Mesendoderm (in vitro differentiated cells): ENCODE results near the gene IGFL1.
"Not testable (repeated sequence)": the region's sequence is repeated elsewhere in the genome, so short reads cannot be mapped to it uniquely, and the experiment has no call there.

ENCODE experiments used
- DNase-seq: peaks from one replicate; pipeline ENCODE4 v3.0.0; 2013
- H2AK5ac ChIP-seq: 2 replicates; pipeline ENCODE4 v1.6.1; 2013; ENCODE audit warnings: low read length, inconsistent platforms
- H2BK120ac ChIP-seq: 2 replicates; pipeline ENCODE4 v1.6.1; 2013; ENCODE audit warnings: low read depth, mild to moderate bottlenecking, low read length, moderate library complexity, mixed read lengths
- H2BK15ac ChIP-seq: replicated peaks from 2 replicates; pipeline ENCODE4 v1.6.1; 2013; ENCODE audit warnings: low read depth, mild to moderate bottlenecking, moderate library complexity
- H2BK5ac ChIP-seq: 2 replicates; pipeline ENCODE4 v1.6.1; 2013; ENCODE audit warnings: low read length, inconsistent platforms
- H3K18ac ChIP-seq: 2 replicates; pipeline ENCODE4 v1.6.1; 2013; ENCODE audit warnings: mild to moderate bottlenecking, low read length, mixed read lengths
- H3K23ac ChIP-seq: one replicate; pipeline ENCODE4 v1.6.1; 2013; ENCODE audit warnings: low read length
- H3K27ac ChIP-seq: 2 replicates; pipeline ENCODE4 v1.5.1; 2013; ENCODE audit warnings: low read depth, mild to moderate bottlenecking, inconsistent platforms, low read length, moderate library complexity
- H3K27me3 ChIP-seq: 2 replicates; pipeline ENCODE4 v1.6.1; 2013; ENCODE audit warnings: low read length, control low read depth, mild to moderate bottlenecking, inconsistent platforms; ENCODE audit not compliant: insufficient read depth, poor library complexity
- H3K36me3 ChIP-seq: 2 replicates; pipeline ENCODE4 v1.6.1; 2013; ENCODE audit warnings: low read length, inconsistent platforms; ENCODE audit not compliant: control insufficient read depth, insufficient read depth
- H3K4ac ChIP-seq: one replicate; pipeline ENCODE4 v1.6.1; 2013; ENCODE audit warnings: low read depth, mild to moderate bottlenecking, low read length, moderate library complexity
- H3K4me1 ChIP-seq: 2 replicates; pipeline ENCODE4 v1.6.1; 2013; ENCODE audit warnings: low read depth, low read length, inconsistent platforms; ENCODE audit not compliant: control insufficient read depth
- H3K4me2 ChIP-seq: 2 replicates; pipeline ENCODE4 v1.6.1; 2013; ENCODE audit warnings: low read length
- H3K4me3 ChIP-seq: 2 replicates; pipeline ENCODE4 v1.5.1; 2013; ENCODE audit warnings: mild to moderate bottlenecking, low read length
- H3K56ac ChIP-seq: one replicate; pipeline ENCODE4 v1.6.1; 2013; ENCODE audit warnings: low read length
- H3K79me1 ChIP-seq: 2 replicates; pipeline ENCODE4 v1.6.1; 2013; ENCODE audit warnings: low read length, inconsistent platforms
- H3K79me2 ChIP-seq: 2 replicates; pipeline ENCODE4 v1.6.1; 2013; ENCODE audit warnings: mild to moderate bottlenecking, low read length; ENCODE audit not compliant: control insufficient read depth, insufficient read depth
- H3K9ac ChIP-seq: 2 replicates; pipeline ENCODE4 v1.6.1; 2013; ENCODE audit warnings: low read length, inconsistent platforms
- H4K5ac ChIP-seq: one replicate; pipeline ENCODE4 v1.6.1; 2013; ENCODE audit warnings: low read length
- H4K8ac ChIP-seq: one replicate; pipeline ENCODE4 v1.6.1; 2013; ENCODE audit warnings: low read depth, mild to moderate bottlenecking, control low read depth, low read length, moderate library complexity
- WGBS: extraction: QIAGEN DNeasy Blood & Tissue Kit; methylation state at CpG from one replicate; pipeline ENCODE4 v1.1.7; 2013; ENCODE audit warnings: low lambda C conversion rate, missing lambda C conversion rate; ENCODE audit not compliant: insufficient coverage; ENCODE audit errors: extremely low coverage; 5-methylcytosine and 5-hydroxymethylcytosine counted together

IGFL1 gene

GRCh38 chr19:46261501-46261900 is 32.0 kb downstream of the IGFL1 start:
- DNase-seq, H3K4me2 ChIP-seq, H3K18ac ChIP-seq: not testable (repeated sequence)

GRCh38 chr19:46262684-46263296 is 33.2 kb downstream of the IGFL1 start:
- H3K23ac ChIP-seq, H3K79me2 ChIP-seq, H3K79me1 ChIP-seq, H3K9ac ChIP-seq, H2AK5ac ChIP-seq, DNase-seq, H3K4me3 ChIP-seq, H4K8ac ChIP-seq, H3K18ac ChIP-seq, H3K27me3 ChIP-seq, H3K56ac ChIP-seq, H2BK120ac ChIP-seq, H3K4ac ChIP-seq, H2BK5ac ChIP-seq, H3K4me2 ChIP-seq, H4K5ac ChIP-seq, H3K36me3 ChIP-seq, H2BK15ac ChIP-seq, H3K27ac ChIP-seq, H3K4me1 ChIP-seq: not testable (repeated sequence)
- no CpG with 5 or more reads among the region's 11 CpGs for WGBS

More at GRCh38 chr19:46261501-46261900, 32.0 kb downstream of the IGFL1 start:
- not testable (repeated sequence) for H2BK120ac ChIP-seq, H3K27me3 ChIP-seq, H3K36me3 ChIP-seq, H3K79me2 ChIP-seq, H2BK15ac ChIP-seq, H4K8ac ChIP-seq, H4K5ac ChIP-seq, H2AK5ac ChIP-seq, H2BK5ac ChIP-seq, H3K4me1 ChIP-seq, H3K4ac ChIP-seq, H3K4me3 ChIP-seq, H3K27ac ChIP-seq, H3K23ac ChIP-seq, H3K79me1 ChIP-seq, H3K9ac ChIP-seq
- WGBS = no CpG with 5 or more reads among the region's 7 CpGs
- peak overlapping the region; percentile 37 for H3K56ac ChIP-seq

GRCh38 chr19:46264801-46265200 is 35.3 kb downstream of the IGFL1 start:
- not testable (repeated sequence) for H3K18ac ChIP-seq, H3K27ac ChIP-seq, H2BK120ac ChIP-seq, H4K8ac ChIP-seq, H2BK5ac ChIP-seq, H3K36me3 ChIP-seq, H4K5ac ChIP-seq, H3K4me3 ChIP-seq, H3K27me3 ChIP-seq, H3K4me1 ChIP-seq, H2BK15ac ChIP-seq, H3K79me2 ChIP-seq, H3K79me1 ChIP-seq, H3K9ac ChIP-seq, H2AK5ac ChIP-seq, H3K56ac ChIP-seq, DNase-seq, H3K23ac ChIP-seq, H3K4me2 ChIP-seq, H3K4ac ChIP-seq
- no CpG with 5 or more reads among the region's 5 CpGs for WGBS

- H2BK120ac ChIP-seq = no peak overlapping the region
- H4K5ac ChIP-seq = no peak overlapping the region
- H3K23ac ChIP-seq = no peak overlapping the region
- no peak overlapping the region for H2AK5ac ChIP-seq
- H4K8ac ChIP-seq = no peak overlapping the region
- no CpG with 5 or more reads among the region's 10 CpGs for WGBS
- no peak overlapping the region for H3K4me3 ChIP-seq
- no peaks in the 10 kb centered on the region for H3K79me1 ChIP-seq
- no peak overlapping the region for H2BK15ac ChIP-seq
- H3K36me3 ChIP-seq = no peaks in the 10 kb centered on the region
- no peak overlapping the region for H3K18ac ChIP-seq
- H3K27me3 ChIP-seq = no peaks in the 10 kb centered on the region
- no peak overlapping the region for H3K27ac ChIP-seq
- H3K9ac ChIP-seq = peak overlapping the region; percentile 23
- no peak overlapping the region for H3K4ac ChIP-seq
- no peak overlapping the region for H2BK5ac ChIP-seq
- no peak overlapping the region for H3K4me2 ChIP-seq
- H3K4me1 ChIP-seq = peaks cover 3% of the 10 kb centered on the region
- peak overlapping the region; percentile 70 for H3K56ac ChIP-seq
- H3K79me2 ChIP-seq = no peaks in the 10 kb centered on the region
- DNase-seq = peak; percentile 91
These were observed 35.8 kb downstream of the IGFL1 start for GRCh38 chr19:46265217-46265828.

- Histone ChIP-seq H3K23ac (no peak overlapping the region), H3K56ac (no peak overlapping the region), H3K27ac (no peak overlapping the region), H2BK120ac (no peak overlapping the region), H3K18ac (no peak overlapping the region), H2BK5ac (no peak overlapping the region), H4K5ac (no peak overlapping the region), H3K36me3 (peaks cover 2% of the 10 kb centered on the region), H3K79me1 (no peaks in the 10 kb centered on the region), H3K4me1 (peaks cover 7% of the 10 kb centered on the region), H4K8ac (no peak overlapping the region), H3K4ac (no peak overlapping the region), H3K4me3 (no peak overlapping the region), H3K27me3 (no peaks in the 10 kb centered on the region), H3K4me2 (no peak overlapping the region), H3K79me2 (no peaks in the 10 kb centered on the region), H3K9ac (no peak overlapping the region), H2BK15ac (no peak overlapping the region), H2AK5ac (no peak overlapping the region)
- no CpG with 5 or more reads among the region's 7 CpGs for WGBS
- peak; percentile 51 for DNase-seq
These were observed 39.6 kb downstream of the IGFL1 start for GRCh38 chr19:46269101-46269500.
